Activated T-cell treated with anti-CD3 and anti-CD28 coated beads, Interleukin-2, amount 50 U/mL, for 4 hours (primary cell): Measurements from ENCODE around the gene XRCC2. TPM values are rescaled to one million over a fixed set of nuclear protein-coding genes. Genes with fewer than 3 reads are reported as not detected.
"Not testable (repeated sequence)": the region's sequence is repeated elsewhere in the genome, so short reads cannot be mapped to it uniquely, and the experiment has no call there.

Source experiments
- ATAC-seq, 2 donors: fragments of 200-7000 bp; cut with Tn5 transposase; one replicate each; pipeline ENCODE4 v1.10.0; 2021
- DNase-seq: peaks from one replicate; pipeline ENCODE4 v3.0.0-alpha.2; 2020
- H3K27me3 Mint-ChIP-seq: one replicate; pipeline ENCODE4 v1.8.0; 2021; ENCODE audit warnings: low read depth, mixed read lengths
- H3K36me3 Mint-ChIP-seq: one replicate; pipeline ENCODE4 v1.8.0; 2022; ENCODE audit warnings: mixed read lengths; ENCODE audit not compliant: insufficient read depth
- H3K4me1 Mint-ChIP-seq: one replicate; pipeline ENCODE4 v1.8.0; 2021; ENCODE audit warnings: low read depth, mixed read lengths
- H3K4me3 Mint-ChIP-seq: one replicate; pipeline ENCODE4 v1.8.0; 2021; ENCODE audit warnings: mild to moderate bottlenecking, moderate library complexity, mixed read lengths
- H3K9me3 Mint-ChIP-seq: one replicate; pipeline ENCODE4 v1.8.0; 2021; ENCODE audit warnings: mixed read lengths
- total RNA-seq, 3 donors: library from RNA; stranded (reverse); gene quantifications; one replicate each; pipeline ENCODE4 v1.2.1, GENCODE V29; 2021

XRCC2 gene
- 10 to 100 TPM in 2 of 3 donors, 1 to 10 TPM in 1; 8.2 to 14.6 (median 11.4) TPM for total RNA-seq

GRCh38 chr7:152675759-152676636 lies at the start of gene XRCC2:
Gene XRCC2 (minus strand): TSS chr7:152676141. CDS start chr7:152676079, 62 bp downstream.
- no peaks in the 10 kb centered on the region for H3K36me3 Mint-ChIP-seq
- H3K27me3 Mint-ChIP-seq = no peaks in the 10 kb centered on the region
- peak within 1 kb of the TSS; percentile 92 for H3K4me3 Mint-ChIP-seq
- H3K9me3 Mint-ChIP-seq = no peaks in the 10 kb centered on the region
- peak; percentile 97 for ATAC-seq
- DNase-seq = peak; percentile 96
- peaks cover 10% of the 10 kb centered on the region for H3K4me1 Mint-ChIP-seq

- ATAC-seq (no peak), DNase-seq (no peak)
- Mint-ChIP-seq H3K4me3 (no peak overlapping the region), H3K9me3 (no peaks in the 10 kb centered on the region), H3K27me3 (no peaks in the 10 kb centered on the region), H3K36me3 (no peaks in the 10 kb centered on the region), H3K4me1 (no peaks in the 10 kb centered on the region)
These were observed 47.4 kb upstream of the XRCC2 start for GRCh38 chr7:152723364-152723763.

GRCh38 chr7:152712412-152713042 lies 36.6 kb upstream of the XRCC2 start:
- not testable (repeated sequence) for H3K36me3 Mint-ChIP-seq, ATAC-seq, H3K4me1 Mint-ChIP-seq, H3K9me3 Mint-ChIP-seq, H3K4me3 Mint-ChIP-seq, DNase-seq, H3K27me3 Mint-ChIP-seq

- ATAC-seq = no peak
- no peak for DNase-seq
- H3K4me1 Mint-ChIP-seq = peaks cover 3% of the 10 kb centered on the region
These were observed 35.6 kb upstream of the XRCC2 start for GRCh38 chr7:152711444-152711944.

GRCh38 chr7:152710153-152710442 lies 34.2 kb upstream of the XRCC2 start:
- no peak for ATAC-seq
- H3K27me3 Mint-ChIP-seq = peaks cover 7% of the 10 kb centered on the region
- no peak overlapping the region for H3K4me3 Mint-ChIP-seq
- H3K9me3 Mint-ChIP-seq = peaks cover 3% of the 10 kb centered on the region
- H3K4me1 Mint-ChIP-seq = peaks cover 3% of the 10 kb centered on the region
- DNase-seq = no peak
- H3K36me3 Mint-ChIP-seq = no peaks in the 10 kb centered on the region

More at GRCh38 chr7:152711444-152711944, 35.6 kb upstream of the XRCC2 start:
- Mint-ChIP-seq H3K27me3 (peaks cover 7% of the 10 kb centered on the region), H3K36me3 (no peaks in the 10 kb centered on the region), H3K4me3 (no peak overlapping the region), H3K9me3 (no peaks in the 10 kb centered on the region)

- ATAC-seq (no peak), DNase-seq (no peak)
- Mint-ChIP-seq H3K4me1 (peaks cover 3% of the 10 kb centered on the region), H3K4me3 (no peak overlapping the region), H3K27me3 (peaks cover 7% of the 10 kb centered on the region), H3K9me3 (peaks cover 7% of the 10 kb centered on the region), H3K36me3 (no peaks in the 10 kb centered on the region)
These were observed 33.6 kb upstream of the XRCC2 start for GRCh38 chr7:152709287-152710152.

- no peak for DNase-seq
- ATAC-seq = no peak
- no peak overlapping the region for H3K4me3 Mint-ChIP-seq
These were observed 28.9 kb upstream of the XRCC2 start for GRCh38 chr7:152704796-152705384.

GRCh38 chr7:152699079-152699478 lies 23.1 kb upstream of the XRCC2 start:
- H3K4me1 Mint-ChIP-seq = no peaks in the 10 kb centered on the region

More at GRCh38 chr7:152704796-152705384, 28.9 kb upstream of the XRCC2 start:
- Mint-ChIP-seq H3K27me3 (peaks cover 2% of the 10 kb centered on the region), H3K4me1 (no peaks in the 10 kb centered on the region), H3K9me3 (peaks cover 10% of the 10 kb centered on the region), H3K36me3 (no peaks in the 10 kb centered on the region)

GRCh38 chr7:152697268-152697974 lies 21.5 kb upstream of the XRCC2 start:
- not testable (repeated sequence) for H3K4me1 Mint-ChIP-seq, H3K9me3 Mint-ChIP-seq, ATAC-seq, H3K36me3 Mint-ChIP-seq, H3K4me3 Mint-ChIP-seq, H3K27me3 Mint-ChIP-seq, DNase-seq

More at GRCh38 chr7:152699079-152699478, 23.1 kb upstream of the XRCC2 start:
- Mint-ChIP-seq H3K4me3 (no peak overlapping the region), H3K9me3 (no peaks in the 10 kb centered on the region), H3K36me3 (no peaks in the 10 kb centered on the region), H3K27me3 (no peaks in the 10 kb centered on the region)
- ATAC-seq (no peak), DNase-seq (no peak)

- not testable (repeated sequence) for ATAC-seq, H3K4me3 Mint-ChIP-seq, H3K9me3 Mint-ChIP-seq, H3K27me3 Mint-ChIP-seq, DNase-seq, H3K36me3 Mint-ChIP-seq, H3K4me1 Mint-ChIP-seq
These were observed 16.3 kb upstream of the XRCC2 start for GRCh38 chr7:152692196-152692595.

- Mint-ChIP-seq H3K27me3 (no peaks in the 10 kb centered on the region), H3K9me3 (no peaks in the 10 kb centered on the region), H3K4me3 (no peak overlapping the region), H3K4me1 (no peaks in the 10 kb centered on the region), H3K36me3 (no peaks in the 10 kb centered on the region)
- DNase-seq (no peak), ATAC-seq (no peak)
These were observed 7.4 kb upstream of the XRCC2 start for GRCh38 chr7:152683297-152683696.

- ATAC-seq = no peak
- H3K4me3 Mint-ChIP-seq = peak overlapping the region; percentile 45
- DNase-seq = no peak
- H3K4me1 Mint-ChIP-seq = peaks cover 10% of the 10 kb centered on the region
- H3K9me3 Mint-ChIP-seq = no peaks in the 10 kb centered on the region
- H3K36me3 Mint-ChIP-seq = no peaks in the 10 kb centered on the region
- no peaks in the 10 kb centered on the region for H3K27me3 Mint-ChIP-seq
These were observed 2.1 kb upstream of the XRCC2 start for GRCh38 chr7:152677808-152678670.
